Kidney epithelial cell (primary cell): ENCODE results near the gene XRCC1. TPM values are rescaled to one million over a fixed set of nuclear protein-coding genes. Genes with fewer than 3 reads are reported as not detected.
"Not testable (repeated sequence)": the region's sequence is repeated elsewhere in the genome, so short reads cannot be mapped to it uniquely, and the experiment has no call there.

Experiments used
- DNase-seq: peaks from one replicate; pipeline ENCODE4 v3.0.0-alpha.2; 2010; ENCODE audit warnings: low read depth
- H3K27me3 ChIP-seq: 2 replicates; pipeline ENCODE4 v1.6.0; 2011; ENCODE audit warnings: low read length; ENCODE audit not compliant: control insufficient read depth, insufficient read depth
- H3K36me3 ChIP-seq: 2 replicates; pipeline ENCODE4 v1.5.1; 2011; ENCODE audit warnings: low read length; ENCODE audit not compliant: control insufficient read depth, insufficient read depth
- H3K4me3 ChIP-seq: 2 replicates; pipeline ENCODE4 v1.5.1; 2011; ENCODE audit warnings: low read depth, mild to moderate bottlenecking, control low read depth, low read length
- CTCF ChIP-seq: IDR thresholded peaks from 2 replicates; pipeline ENCODE4 v1.5.1; 2011; ENCODE audit warnings: mild to moderate bottlenecking, moderate library complexity, low read length, control low read depth, inconsistent platforms; ENCODE audit not compliant: insufficient read depth, poor library complexity, severe bottlenecking
- total RNA-seq: library from RNA; depleted of rRNA; stranded (reverse); fragments of >200 nt; gene quantifications from 2 replicates; pipeline ENCODE4 v1.2.3, GENCODE V29; 2015

Gene XRCC1
- total RNA-seq, 1 donor from 2014 or later: 32.9 TPM

DNA sequence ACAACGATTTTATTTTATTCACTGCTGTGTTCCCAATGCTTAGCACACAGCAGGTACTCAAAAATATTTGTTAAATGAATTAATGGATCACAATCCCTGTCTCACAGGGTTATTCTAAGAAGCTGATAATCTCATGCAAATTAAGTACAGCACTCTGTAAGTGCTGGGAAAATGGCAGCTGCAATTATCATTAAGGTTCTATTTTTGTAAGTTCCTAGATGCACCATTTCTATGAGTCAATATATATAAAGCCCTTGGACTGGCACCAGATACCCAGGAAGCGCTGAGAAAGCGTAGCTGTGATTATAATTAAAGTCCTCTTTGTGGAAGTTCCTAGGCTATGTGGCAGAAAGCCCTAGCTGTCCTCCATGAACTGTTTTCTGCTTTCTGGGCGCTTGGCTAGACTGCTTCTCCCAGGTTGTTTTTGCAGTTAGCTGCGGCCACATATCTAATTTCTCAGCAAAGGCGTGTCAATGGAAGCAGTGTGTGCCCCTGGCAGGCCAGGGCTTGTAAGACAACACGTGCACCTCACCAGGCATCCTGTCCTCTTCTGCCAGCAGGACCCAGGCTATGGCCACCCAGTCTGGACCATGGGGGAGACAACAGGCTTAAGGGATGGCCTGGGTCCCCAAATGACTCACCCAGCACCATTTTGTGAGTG is 31.4 kb upstream of the XRCC1 start:
- H3K4me3 ChIP-seq: no peak overlapping the region
- DNase-seq: no peak
- no peaks in the 10 kb centered on the region for H3K36me3 ChIP-seq
- H3K27me3 ChIP-seq: no peaks in the 10 kb centered on the region
- no peak for TF ChIP-seq CTCF

GRCh38 chr19:43605875-43606568 is 30.7 kb upstream of the XRCC1 start:
- H3K27me3 ChIP-seq: no peaks in the 10 kb centered on the region
- DNase-seq: no peak
- no peak overlapping the region for H3K4me3 ChIP-seq
- H3K36me3 ChIP-seq: no peaks in the 10 kb centered on the region
- TF ChIP-seq CTCF: no peak

- H3K4me3 ChIP-seq, DNase-seq, H3K36me3 ChIP-seq, H3K27me3 ChIP-seq: not testable (repeated sequence)
Measured at GRCh38 chr19:43600326-43600725, 25.0 kb upstream of the XRCC1 start.

DNA sequence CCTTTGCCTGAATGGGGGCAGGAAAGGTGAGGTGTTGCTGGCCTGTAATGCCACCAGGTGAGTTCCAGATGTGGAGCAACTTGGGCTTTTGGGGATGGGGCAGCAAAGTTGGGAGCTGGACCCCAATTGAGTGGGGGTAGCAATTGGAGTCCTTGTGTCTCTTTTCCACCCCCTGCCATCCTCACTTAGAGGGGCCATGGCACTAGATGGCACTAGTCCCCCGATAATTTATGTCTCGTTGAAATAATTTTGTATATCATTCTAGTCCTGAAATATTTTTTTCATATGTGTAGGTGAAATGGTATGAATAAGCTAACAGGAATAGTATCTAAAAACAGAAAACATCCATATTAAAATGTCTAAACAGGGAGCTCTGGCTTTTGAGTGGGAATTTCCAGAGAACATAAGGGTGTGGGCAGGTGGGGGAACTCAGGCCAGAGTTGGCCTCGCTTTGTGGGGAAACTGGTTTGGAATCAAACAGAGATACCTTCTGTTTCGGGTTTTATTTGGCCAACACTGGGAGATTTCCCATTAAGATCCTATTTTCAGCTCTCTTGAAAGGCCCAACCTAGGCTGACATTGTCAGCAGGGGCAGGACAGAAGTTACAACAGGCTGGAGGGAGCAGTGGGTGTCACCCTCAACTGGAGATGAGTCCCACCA is 24.4 kb upstream of the XRCC1 start:
- TF ChIP-seq CTCF: no peak

GRCh38 chr19:43598445-43599240 is 23.3 kb upstream of the XRCC1 start:
- DNase-seq: no peak
- Histone ChIP-seq H3K36me3 (no peaks in the 10 kb centered on the region), H3K27me3 (no peaks in the 10 kb centered on the region), H3K4me3 (no peak overlapping the region)
- TF ChIP-seq CTCF: no peak

More for the DNA sequence above, 24.4 kb upstream of the XRCC1 start:
- H3K27me3 ChIP-seq: no peaks in the 10 kb centered on the region
- no peaks in the 10 kb centered on the region for H3K36me3 ChIP-seq
- no peak overlapping the region for H3K4me3 ChIP-seq
- DNase-seq: no peak

DNA sequence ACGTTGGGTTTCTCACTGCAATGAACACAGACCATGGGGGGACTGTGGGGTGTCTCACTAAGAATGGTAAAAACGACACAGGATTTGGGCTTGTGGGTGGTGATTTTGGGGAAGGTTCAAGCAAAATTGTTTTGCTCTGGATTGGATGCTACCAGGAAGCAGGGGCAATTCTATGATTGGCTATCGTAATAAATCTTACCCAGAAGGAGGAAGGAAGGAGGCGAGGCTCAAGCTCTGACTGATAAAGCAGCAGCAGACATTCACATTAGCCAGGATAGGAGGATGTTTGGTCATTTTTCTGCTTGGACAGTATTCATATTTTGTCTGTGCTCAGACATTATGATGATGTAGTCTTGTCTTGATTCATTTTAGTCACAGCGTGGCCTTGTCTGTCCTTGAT is 22.5 kb upstream of the XRCC1 start:
- Histone ChIP-seq H3K4me3 (no peak overlapping the region), H3K36me3 (peaks cover 1% of the 10 kb centered on the region), H3K27me3 (no peaks in the 10 kb centered on the region)
- TF ChIP-seq CTCF: no peak
- DNase-seq: no peak
